Stimulated activated CD4-positive, alpha-beta T cell treated with anti-CD3 and anti-CD28 coated beads, TNF-alpha, amount 100 ng/mL, for 24 hours (primary cell): Measurements from ENCODE around the gene PRR3.
"Not testable (repeated sequence)": the region's sequence is repeated elsewhere in the genome, so short reads cannot be mapped to it uniquely, and the experiment has no call there.

ENCODE experiments used
- DNase-seq, 3 experiments: peaks; one replicate each; pipeline ENCODE4 v3.0.0-alpha.2; 2020; ENCODE audit warnings: low read depth in 3 of 3

PRR3 gene

GRCh38 chr6:30556906-30557682 is at the start of gene PRR3:
TSS of gene PRR3 (plus strand) at chr6:30557295. CDS start at chr6:30557345, 50 bp downstream.
- peak; percentile 79 to 88 (median 80) for DNase-seq

GRCh38 chr6:30507849-30508827 is 49.0 kb upstream of the PRR3 start:
- DNase-seq: no peak

GRCh38 chr6:30508890-30509736 is 48.0 kb upstream of the PRR3 start:
- DNase-seq: no peak

GRCh38 chr6:30510419-30511168 is 46.5 kb upstream of the PRR3 start:
- DNase-seq: no peak

- DNase-seq: no peak
These were observed 45.9 kb upstream of the PRR3 start for GRCh38 chr6:30511169-30511546.

GRCh38 chr6:30513451-30513850 is 43.6 kb upstream of the PRR3 start:
- no peak for DNase-seq

- DNase-seq: no peak
These were observed 42.0 kb upstream of the PRR3 start for GRCh38 chr6:30515106-30515505.

- DNase-seq: peak; percentile 76 to 92 (median 89)
These were observed 40.9 kb upstream of the PRR3 start for GRCh38 chr6:30515944-30516753.

- not testable (repeated sequence) for DNase-seq
These were observed 40.4 kb upstream of the PRR3 start for GRCh38 chr6:30516754-30517076.

GRCh38 chr6:30517767-30518504 is 39.2 kb upstream of the PRR3 start:
- DNase-seq: not testable (repeated sequence)

GRCh38 chr6:30518505-30519145 is 38.5 kb upstream of the PRR3 start:
- peak in 1 of 3 experiments; percentile 47 for DNase-seq

- no peak for DNase-seq
These were observed 36.6 kb upstream of the PRR3 start for GRCh38 chr6:30520522-30520921.

- not testable (repeated sequence) for DNase-seq
These were observed 36.0 kb upstream of the PRR3 start for GRCh38 chr6:30521082-30521481.

- DNase-seq: not testable (repeated sequence)
These were observed 35.1 kb upstream of the PRR3 start for GRCh38 chr6:30521952-30522351.

GRCh38 chr6:30526444-30526843 is 30.7 kb upstream of the PRR3 start:
- DNase-seq: not testable (repeated sequence)

GRCh38 chr6:30529349-30529875 is 27.7 kb upstream of the PRR3 start:
- DNase-seq: peak in 2 of 3 experiments; percentile 28 to 61

GRCh38 chr6:30530014-30530413 is 27.1 kb upstream of the PRR3 start:
- DNase-seq: no peak

- no peak for DNase-seq
These were observed 23.4 kb upstream of the PRR3 start for GRCh38 chr6:30533460-30534294.
